Loucy (cell line): Measurements from ENCODE around the gene EXO5.
"Not testable (repeated sequence)": the region's sequence is repeated elsewhere in the genome, so short reads cannot be mapped to it uniquely, and the experiment has no call there.

ENCODE experiments used
- H2AFZ ChIP-seq: fragments of 200-600 bp; sonication (generic); 2 replicates; pipeline ENCODE4 v1.6.0; 2016; ENCODE audit warnings: antibody characterized with exemption, mild to moderate bottlenecking, low read length, moderate library complexity
- H3F3A ChIP-seq: fragments of 200-600 bp; 2 replicates; pipeline ENCODE4 v1.6.0; 2016; ENCODE audit warnings: antibody characterized with exemption, low read depth, mild to moderate bottlenecking
- H3K27me3 ChIP-seq: fragments of 200-600 bp; sonication (generic); 2 replicates; pipeline ENCODE4 v1.6.1; 2014; ENCODE audit warnings: low read length, mild to moderate bottlenecking; ENCODE audit not compliant: insufficient read depth, poor library complexity, severe bottlenecking
- H3K36me3 ChIP-seq: fragments of 200-600 bp; sonication (generic); 2 replicates; pipeline ENCODE4 v1.6.1; 2016; ENCODE audit warnings: low read length; ENCODE audit not compliant: insufficient read depth
- H3K4me1 ChIP-seq: fragments of 200-600 bp; sonication (generic); 2 replicates; pipeline ENCODE4 v1.5.1; 2014; ENCODE audit warnings: low read length, mild to moderate bottlenecking; ENCODE audit not compliant: insufficient read depth, poor library complexity, severe bottlenecking
- H3K4me2 ChIP-seq: fragments of 200-600 bp; sonication (generic); 2 replicates; pipeline ENCODE4 v1.6.0; 2014; ENCODE audit warnings: antibody characterized with exemption, low read length, low read depth, mild to moderate bottlenecking; ENCODE audit not compliant: poor library complexity, severe bottlenecking
- H3K4me3 ChIP-seq: fragments of 200-600 bp; sonication (generic); 2 replicates; pipeline ENCODE4 v1.5.1; 2014; ENCODE audit warnings: low read length, mild to moderate bottlenecking, mixed read lengths; ENCODE audit not compliant: poor library complexity, severe bottlenecking
- H3K79me2 ChIP-seq: fragments of 200-600 bp; sonication (generic); 2 replicates; pipeline ENCODE4 v1.6.1; 2014; ENCODE audit warnings: low read length; ENCODE audit not compliant: insufficient read depth
- H3K9ac ChIP-seq: fragments of 200-600 bp; sonication (generic); 2 replicates; pipeline ENCODE4 v1.6.0; 2014; ENCODE audit warnings: mild to moderate bottlenecking, low read depth, low read length, moderate library complexity; ENCODE audit not compliant: poor library complexity, severe bottlenecking
- H3K9me2 ChIP-seq: fragments of 200-600 bp; sonication (generic); replicated peaks from 2 replicates; pipeline ENCODE4 v1.6.1; 2016; ENCODE audit warnings: low read depth, low read length, mixed read lengths
- H3K9me3 ChIP-seq: fragments of 200-600 bp; sonication (generic); 2 replicates; pipeline ENCODE4 v1.6.1; 2014; ENCODE audit warnings: mild to moderate bottlenecking, antibody characterized with exemption, low read length, low read depth; ENCODE audit not compliant: insufficient read depth
- H4K20me1 ChIP-seq: fragments of 200-600 bp; sonication (generic); 2 replicates; pipeline ENCODE4 v1.6.0; 2014; ENCODE audit warnings: antibody characterized with exemption, low read length, mild to moderate bottlenecking; ENCODE audit not compliant: insufficient read depth, poor library complexity, severe bottlenecking
- EZH2phosphoT487 ChIP-seq: fragments of 200-600 bp; IDR thresholded peaks from 2 replicates; pipeline ENCODE4 v1.6.1; 2018; ENCODE audit warnings: antibody characterized with exemption, mild to moderate bottlenecking, moderate library complexity, borderline replicate concordance
- TF ChIP-seq, protein P1 (sequence below): fragments of 200-600 bp; sonication (generic); conservative IDR thresholded peaks from 2 replicates; pipeline ENCODE4 v1.5.1; 2014; ENCODE audit warnings: mild to moderate bottlenecking, antibody characterized with exemption, low read length

Gene EXO5

DNA sequence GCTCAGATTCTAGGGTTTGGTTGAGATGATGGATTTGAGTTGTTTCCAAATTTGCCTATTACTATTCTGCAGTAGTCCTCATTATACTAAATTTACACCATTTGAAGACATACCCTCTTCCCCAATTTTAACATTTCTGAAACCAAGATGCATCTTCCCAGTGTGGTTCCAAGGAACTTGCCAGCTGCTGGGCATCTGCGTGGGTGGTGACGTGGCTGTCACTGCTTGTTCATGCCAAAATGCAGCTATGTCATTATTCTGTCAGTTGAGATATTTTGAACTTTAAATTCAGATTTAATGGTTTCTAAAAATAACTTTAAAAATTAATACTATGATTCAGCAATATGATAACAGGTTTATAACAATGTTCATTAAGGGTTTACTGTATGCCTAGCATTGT is 30.3 kb upstream of the EXO5 start:
- Histone ChIP-seq H3K9ac (peak overlapping the region; percentile 77), H3K4me3 (peak overlapping the region; percentile 82), H2AFZ (no peak overlapping the region), H3K9me2 (no peaks in the 10 kb centered on the region), H4K20me1 (no peaks in the 10 kb centered on the region), H3F3A (no peaks in the 10 kb centered on the region), H3K79me2 (peaks cover 15% of the 10 kb centered on the region; the same call in 1 of the 2 replicates), H3K4me1 (peaks cover 24% of the 10 kb centered on the region), H3K4me2 (peak overlapping the region; percentile 86), H3K27me3 (no peaks in the 10 kb centered on the region), H3K9me3 (peaks cover 12% of the 10 kb centered on the region), H3K36me3 (no peaks in the 10 kb centered on the region)
- TF ChIP-seq EZH2phosphoT487 = no peak
- TF ChIP-seq, protein P1, sequence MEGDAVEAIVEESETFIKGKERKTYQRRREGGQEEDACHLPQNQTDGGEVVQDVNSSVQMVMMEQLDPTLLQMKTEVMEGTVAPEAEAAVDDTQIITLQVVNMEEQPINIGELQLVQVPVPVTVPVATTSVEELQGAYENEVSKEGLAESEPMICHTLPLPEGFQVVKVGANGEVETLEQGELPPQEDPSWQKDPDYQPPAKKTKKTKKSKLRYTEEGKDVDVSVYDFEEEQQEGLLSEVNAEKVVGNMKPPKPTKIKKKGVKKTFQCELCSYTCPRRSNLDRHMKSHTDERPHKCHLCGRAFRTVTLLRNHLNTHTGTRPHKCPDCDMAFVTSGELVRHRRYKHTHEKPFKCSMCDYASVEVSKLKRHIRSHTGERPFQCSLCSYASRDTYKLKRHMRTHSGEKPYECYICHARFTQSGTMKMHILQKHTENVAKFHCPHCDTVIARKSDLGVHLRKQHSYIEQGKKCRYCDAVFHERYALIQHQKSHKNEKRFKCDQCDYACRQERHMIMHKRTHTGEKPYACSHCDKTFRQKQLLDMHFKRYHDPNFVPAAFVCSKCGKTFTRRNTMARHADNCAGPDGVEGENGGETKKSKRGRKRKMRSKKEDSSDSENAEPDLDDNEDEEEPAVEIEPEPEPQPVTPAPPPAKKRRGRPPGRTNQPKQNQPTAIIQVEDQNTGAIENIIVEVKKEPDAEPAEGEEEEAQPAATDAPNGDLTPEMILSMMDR = no peak

DNA sequence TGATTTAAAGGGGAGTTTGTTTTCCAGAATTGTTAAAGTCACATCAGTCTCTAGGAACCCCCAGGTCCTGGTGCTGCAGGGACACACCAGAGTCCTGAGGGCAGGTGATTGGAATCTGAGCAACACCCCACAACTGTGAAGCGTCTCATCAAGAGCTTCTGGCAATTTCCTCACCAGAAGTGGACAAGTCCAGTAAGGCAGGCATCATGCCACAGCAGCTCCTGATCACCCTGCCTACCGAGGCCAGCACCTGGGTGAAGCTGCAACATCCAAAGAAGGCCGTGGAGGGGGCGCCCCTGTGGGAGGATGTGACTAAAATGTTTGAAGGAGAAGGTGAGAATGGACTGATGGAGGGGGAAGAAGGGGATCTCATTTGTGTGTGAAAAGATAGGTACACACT is 29.4 kb upstream of the EXO5 start:
- no peaks in the 10 kb centered on the region for H3F3A ChIP-seq
- H3K79me2 ChIP-seq = peaks cover 15% of the 10 kb centered on the region; the same call in 1 of the 2 replicates
- H3K36me3 ChIP-seq = no peaks in the 10 kb centered on the region
- H2AFZ ChIP-seq = no peak overlapping the region
- TF ChIP-seq, protein P1 = no peak
- TF ChIP-seq EZH2phosphoT487 = no peak
- H3K9me2 ChIP-seq = no peaks in the 10 kb centered on the region
- peak overlapping the region; percentile 77 for H3K9ac ChIP-seq
- peak overlapping the region; percentile 86 for H3K4me2 ChIP-seq
- H3K9me3 ChIP-seq = peaks cover 12% of the 10 kb centered on the region
- peak overlapping the region; percentile 82 for H3K4me3 ChIP-seq
- H3K4me1 ChIP-seq = peaks cover 24% of the 10 kb centered on the region
- no peaks in the 10 kb centered on the region for H4K20me1 ChIP-seq
- H3K27me3 ChIP-seq = no peaks in the 10 kb centered on the region

DNA sequence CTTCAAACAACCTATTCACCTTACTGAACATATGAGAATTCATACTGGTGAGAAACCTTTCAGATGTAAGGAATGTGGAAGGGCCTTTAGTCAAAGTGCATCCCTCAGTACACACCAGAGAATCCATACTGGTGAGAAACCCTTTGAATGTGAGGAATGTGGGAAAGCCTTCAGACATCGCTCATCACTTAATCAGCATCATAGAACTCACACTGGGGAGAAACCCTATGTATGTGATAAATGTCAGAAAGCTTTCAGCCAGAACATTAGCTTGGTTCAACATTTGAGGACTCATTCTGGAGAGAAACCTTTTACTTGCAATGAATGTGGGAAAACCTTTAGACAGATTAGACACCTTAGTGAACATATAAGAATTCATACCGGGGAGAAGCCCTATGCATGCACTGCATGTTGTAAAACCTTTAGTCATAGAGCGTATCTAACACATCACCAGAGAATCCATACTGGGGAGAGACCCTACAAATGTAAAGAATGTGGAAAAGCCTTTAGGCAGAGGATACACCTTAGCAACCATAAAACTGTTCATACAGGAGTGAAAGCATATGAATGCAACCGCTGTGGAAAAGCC is 13.2 kb upstream of the EXO5 start:
- Histone ChIP-seq H3F3A (no peaks in the 10 kb centered on the region), H3K4me1 (no peaks in the 10 kb centered on the region), H4K20me1 (no peaks in the 10 kb centered on the region), H3K36me3 (peaks cover 37% of the 10 kb centered on the region), H3K4me3 (no peak overlapping the region), H3K27me3 (no peaks in the 10 kb centered on the region), H3K9me3 (peaks cover 22% of the 10 kb centered on the region; the same call in 1 of the 2 replicates), H3K9me2 (no peaks in the 10 kb centered on the region), H3K79me2 (no peaks in the 10 kb centered on the region), H2AFZ (no peak overlapping the region), H3K4me2 (no peak overlapping the region), H3K9ac (no peak overlapping the region)
- TF ChIP-seq, protein P1 = no peak
- TF ChIP-seq EZH2phosphoT487 = no peak

DNA sequence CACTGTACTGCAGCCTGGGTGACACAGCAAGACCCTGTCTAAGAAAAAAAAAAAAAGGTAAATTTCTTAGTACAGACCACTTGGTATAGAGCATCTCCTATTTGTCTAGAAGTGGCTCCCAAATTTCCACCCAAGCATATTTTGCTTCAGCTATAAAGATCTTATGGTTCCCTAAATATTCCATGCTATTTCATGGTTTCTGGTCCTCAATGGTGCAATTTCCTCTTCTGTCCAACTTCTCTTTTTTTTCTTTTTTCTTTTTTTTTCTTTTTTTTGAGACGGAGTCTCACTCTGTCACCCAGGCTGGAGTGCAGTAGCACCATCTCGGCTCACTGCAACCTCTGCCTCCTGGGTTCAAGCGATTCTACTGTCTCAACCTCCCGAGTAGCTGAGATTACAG is 5.9 kb upstream of the EXO5 start:
- H3K9me3 ChIP-seq = peaks cover 13% of the 10 kb centered on the region; the same call in 1 of the 2 replicates
- not testable (repeated sequence) for H3K27me3 ChIP-seq, H3K4me3 ChIP-seq, H4K20me1 ChIP-seq, H3K4me2 ChIP-seq, H3F3A ChIP-seq, H3K79me2 ChIP-seq, H3K36me3 ChIP-seq, H3K4me1 ChIP-seq, H2AFZ ChIP-seq, H3K9ac ChIP-seq, H3K9me2 ChIP-seq
